Measurements from ENCODE around the gene PDGFC.

Gene PDGFC

GRCh38 chr4:156738766-156739165, 232.8 kb downstream of the PDGFC start:
- H3K4me1 ChIP-seq (ENCODE audit: low read depth, poor library complexity, severe bottlenecking), result no peaks in the 10 kb centered on the region
- no peaks in the 10 kb centered on the region for H3K36me3 ChIP-seq (ENCODE audit: insufficient read depth)
- no peaks in the 10 kb centered on the region for H4K20me1 ChIP-seq (ENCODE audit: insufficient read depth)
- H3K4me3 ChIP-seq (IDR thresholded peaks at IDR 0.05; ENCODE audit: insufficient read depth, low read depth, low read length), result no peak overlapping the region
- H3K4me2 ChIP-seq, result no peak overlapping the region
- H3K27ac ChIP-seq, result no peak overlapping the region
- H3K9ac ChIP-seq, result no peak overlapping the region
- no peaks in the 10 kb centered on the region for H3K27me3 ChIP-seq (ENCODE audit: insufficient read depth, low read depth)
- no peaks in the 10 kb centered on the region for H3K79me2 ChIP-seq (ENCODE audit: insufficient read depth, low read depth)
- no peak overlapping the region for H2AFZ ChIP-seq (ENCODE audit: low read depth)
- TF ChIP-seq, protein P1, sequence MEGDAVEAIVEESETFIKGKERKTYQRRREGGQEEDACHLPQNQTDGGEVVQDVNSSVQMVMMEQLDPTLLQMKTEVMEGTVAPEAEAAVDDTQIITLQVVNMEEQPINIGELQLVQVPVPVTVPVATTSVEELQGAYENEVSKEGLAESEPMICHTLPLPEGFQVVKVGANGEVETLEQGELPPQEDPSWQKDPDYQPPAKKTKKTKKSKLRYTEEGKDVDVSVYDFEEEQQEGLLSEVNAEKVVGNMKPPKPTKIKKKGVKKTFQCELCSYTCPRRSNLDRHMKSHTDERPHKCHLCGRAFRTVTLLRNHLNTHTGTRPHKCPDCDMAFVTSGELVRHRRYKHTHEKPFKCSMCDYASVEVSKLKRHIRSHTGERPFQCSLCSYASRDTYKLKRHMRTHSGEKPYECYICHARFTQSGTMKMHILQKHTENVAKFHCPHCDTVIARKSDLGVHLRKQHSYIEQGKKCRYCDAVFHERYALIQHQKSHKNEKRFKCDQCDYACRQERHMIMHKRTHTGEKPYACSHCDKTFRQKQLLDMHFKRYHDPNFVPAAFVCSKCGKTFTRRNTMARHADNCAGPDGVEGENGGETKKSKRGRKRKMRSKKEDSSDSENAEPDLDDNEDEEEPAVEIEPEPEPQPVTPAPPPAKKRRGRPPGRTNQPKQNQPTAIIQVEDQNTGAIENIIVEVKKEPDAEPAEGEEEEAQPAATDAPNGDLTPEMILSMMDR (conservative IDR thresholded peaks at IDR 0.05; ENCODE audit: low read depth, low read length), result no peak

GRCh38 chr4:156734965-156735895, 236.4 kb downstream of the PDGFC start:
- H3K9ac ChIP-seq, result no peak overlapping the region
- TF ChIP-seq, protein P1 (conservative IDR thresholded peaks at IDR 0.05; ENCODE audit: low read depth, low read length), result no peak
- H3K36me3 ChIP-seq (ENCODE audit: insufficient read depth), result no peaks in the 10 kb centered on the region
- H3K27ac ChIP-seq, result no peak overlapping the region
- H3K4me1 ChIP-seq (ENCODE audit: low read depth, poor library complexity, severe bottlenecking), result no peaks in the 10 kb centered on the region
- no peaks in the 10 kb centered on the region for H3K27me3 ChIP-seq (ENCODE audit: insufficient read depth, low read depth)
- H3K4me2 ChIP-seq, result no peak overlapping the region
- no peak overlapping the region for H3K4me3 ChIP-seq (IDR thresholded peaks at IDR 0.05; ENCODE audit: insufficient read depth, low read depth, low read length)
- no peaks in the 10 kb centered on the region for H4K20me1 ChIP-seq (ENCODE audit: insufficient read depth)
- H3K79me2 ChIP-seq (ENCODE audit: insufficient read depth, low read depth), result no peaks in the 10 kb centered on the region
- no peak overlapping the region for H2AFZ ChIP-seq (ENCODE audit: low read depth)

DNA sequence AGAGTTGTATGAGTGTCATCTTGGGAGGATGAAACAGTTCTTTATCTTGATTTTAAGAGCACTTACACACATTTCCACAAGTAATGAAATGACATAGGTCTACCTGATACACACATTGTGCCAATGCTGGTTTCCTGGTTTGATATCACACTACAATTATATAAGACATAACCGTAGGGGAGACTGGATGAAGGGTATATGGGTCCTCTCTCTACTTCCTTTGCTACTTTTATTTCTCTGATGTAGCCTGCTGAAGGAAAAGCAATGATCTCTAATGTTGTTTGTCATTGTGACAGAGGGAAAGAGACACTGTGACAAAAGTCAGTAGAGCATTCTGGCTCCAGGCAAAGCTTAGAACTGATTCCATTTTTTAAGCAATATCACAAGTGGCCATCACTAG, 238.0 kb downstream of the PDGFC start:
- Histone ChIP-seq H2AFZ (ENCODE audit: low read depth) (no peak overlapping the region), H3K79me2 (ENCODE audit: insufficient read depth, low read depth) (no peaks in the 10 kb centered on the region), H4K20me1 (ENCODE audit: insufficient read depth) (no peaks in the 10 kb centered on the region), H3K36me3 (ENCODE audit: insufficient read depth) (no peaks in the 10 kb centered on the region), H3K9ac (no peak overlapping the region), H3K4me3 (IDR thresholded peaks at IDR 0.05; ENCODE audit: insufficient read depth, low read depth, low read length) (no peak overlapping the region), H3K27me3 (ENCODE audit: insufficient read depth, low read depth) (no peaks in the 10 kb centered on the region), H3K4me1 (ENCODE audit: low read depth, poor library complexity, severe bottlenecking) (no peaks in the 10 kb centered on the region), H3K4me2 (no peak overlapping the region), H3K27ac (no peak overlapping the region)
- TF ChIP-seq, protein P1 (conservative IDR thresholded peaks at IDR 0.05; ENCODE audit: low read depth, low read length), result no peak

GRCh38 chr4:156732634-156733033, 239.0 kb downstream of the PDGFC start:
- Histone ChIP-seq H3K79me2 (ENCODE audit: insufficient read depth, low read depth) (no peaks in the 10 kb centered on the region), H3K9ac (no peak overlapping the region), H3K27ac (no peak overlapping the region), H4K20me1 (ENCODE audit: insufficient read depth) (no peaks in the 10 kb centered on the region), H3K4me1 (ENCODE audit: low read depth, poor library complexity, severe bottlenecking) (no peaks in the 10 kb centered on the region), H2AFZ (ENCODE audit: low read depth) (no peak overlapping the region), H3K36me3 (ENCODE audit: insufficient read depth) (no peaks in the 10 kb centered on the region), H3K27me3 (ENCODE audit: insufficient read depth, low read depth) (no peaks in the 10 kb centered on the region), H3K4me3 (IDR thresholded peaks at IDR 0.05; ENCODE audit: insufficient read depth, low read depth, low read length) (no peak overlapping the region), H3K4me2 (no peak overlapping the region)
- TF ChIP-seq, protein P1 (conservative IDR thresholded peaks at IDR 0.05; ENCODE audit: low read depth, low read length), result no peak
